ENCODE data around the gene GBP2.
A peak's percentile ranks its signal among the peaks of the same experiment; 100 is the strongest.

DNA sequence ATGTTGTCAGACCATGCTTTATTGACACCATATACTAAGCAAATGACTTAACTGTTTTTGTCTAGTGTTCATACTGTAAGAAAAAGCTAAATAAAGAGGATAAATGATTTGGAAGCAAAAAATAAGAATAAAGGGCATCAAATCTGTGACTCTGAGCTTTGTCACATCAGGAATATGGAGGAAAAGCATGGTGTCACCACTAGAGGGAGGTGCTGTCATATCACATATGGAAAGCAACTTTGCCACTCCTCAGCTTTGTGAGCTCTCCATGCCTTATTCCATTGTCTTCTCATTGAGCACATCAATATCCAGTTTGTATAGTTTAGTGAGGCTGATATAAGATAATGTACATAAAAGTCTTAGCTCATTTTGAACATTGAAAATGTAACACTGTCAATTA is 40.1 kb downstream of the GBP2 start:
- no peak for TF ChIP-seq POLR2A (IDR thresholded peaks at IDR 0.05)
- TF ChIP-seq, protein P1, sequence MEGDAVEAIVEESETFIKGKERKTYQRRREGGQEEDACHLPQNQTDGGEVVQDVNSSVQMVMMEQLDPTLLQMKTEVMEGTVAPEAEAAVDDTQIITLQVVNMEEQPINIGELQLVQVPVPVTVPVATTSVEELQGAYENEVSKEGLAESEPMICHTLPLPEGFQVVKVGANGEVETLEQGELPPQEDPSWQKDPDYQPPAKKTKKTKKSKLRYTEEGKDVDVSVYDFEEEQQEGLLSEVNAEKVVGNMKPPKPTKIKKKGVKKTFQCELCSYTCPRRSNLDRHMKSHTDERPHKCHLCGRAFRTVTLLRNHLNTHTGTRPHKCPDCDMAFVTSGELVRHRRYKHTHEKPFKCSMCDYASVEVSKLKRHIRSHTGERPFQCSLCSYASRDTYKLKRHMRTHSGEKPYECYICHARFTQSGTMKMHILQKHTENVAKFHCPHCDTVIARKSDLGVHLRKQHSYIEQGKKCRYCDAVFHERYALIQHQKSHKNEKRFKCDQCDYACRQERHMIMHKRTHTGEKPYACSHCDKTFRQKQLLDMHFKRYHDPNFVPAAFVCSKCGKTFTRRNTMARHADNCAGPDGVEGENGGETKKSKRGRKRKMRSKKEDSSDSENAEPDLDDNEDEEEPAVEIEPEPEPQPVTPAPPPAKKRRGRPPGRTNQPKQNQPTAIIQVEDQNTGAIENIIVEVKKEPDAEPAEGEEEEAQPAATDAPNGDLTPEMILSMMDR (IDR thresholded peaks at IDR 0.05) = peak in 5 of 6 experiments; percentile 39 to 78 (median 65)

Measured in Peyer's patch (tissue), 4 donors.